ENCODE measurements around the gene IFT27.

DNA sequence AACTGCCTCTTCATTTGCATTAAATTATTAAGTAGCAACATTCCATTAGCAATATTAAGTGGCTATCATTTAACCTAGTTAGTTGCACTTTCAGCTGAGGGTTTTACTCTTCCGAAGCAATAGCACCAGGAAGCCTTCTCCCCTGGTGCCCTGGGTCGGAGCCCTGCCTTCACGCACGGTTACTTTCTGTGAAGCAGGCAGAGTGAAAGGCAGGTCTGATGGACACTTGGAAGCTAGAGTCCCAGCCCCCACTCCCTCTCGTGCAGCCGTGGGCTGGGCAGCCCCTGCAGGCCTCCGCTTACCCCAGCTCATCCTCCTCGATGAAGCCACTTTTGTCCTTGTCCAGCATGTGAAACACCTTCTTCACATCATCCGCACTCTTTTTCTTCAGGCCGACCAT is 38.9 kb upstream of the IFT27 start:
- TF ChIP-seq, protein P1, sequence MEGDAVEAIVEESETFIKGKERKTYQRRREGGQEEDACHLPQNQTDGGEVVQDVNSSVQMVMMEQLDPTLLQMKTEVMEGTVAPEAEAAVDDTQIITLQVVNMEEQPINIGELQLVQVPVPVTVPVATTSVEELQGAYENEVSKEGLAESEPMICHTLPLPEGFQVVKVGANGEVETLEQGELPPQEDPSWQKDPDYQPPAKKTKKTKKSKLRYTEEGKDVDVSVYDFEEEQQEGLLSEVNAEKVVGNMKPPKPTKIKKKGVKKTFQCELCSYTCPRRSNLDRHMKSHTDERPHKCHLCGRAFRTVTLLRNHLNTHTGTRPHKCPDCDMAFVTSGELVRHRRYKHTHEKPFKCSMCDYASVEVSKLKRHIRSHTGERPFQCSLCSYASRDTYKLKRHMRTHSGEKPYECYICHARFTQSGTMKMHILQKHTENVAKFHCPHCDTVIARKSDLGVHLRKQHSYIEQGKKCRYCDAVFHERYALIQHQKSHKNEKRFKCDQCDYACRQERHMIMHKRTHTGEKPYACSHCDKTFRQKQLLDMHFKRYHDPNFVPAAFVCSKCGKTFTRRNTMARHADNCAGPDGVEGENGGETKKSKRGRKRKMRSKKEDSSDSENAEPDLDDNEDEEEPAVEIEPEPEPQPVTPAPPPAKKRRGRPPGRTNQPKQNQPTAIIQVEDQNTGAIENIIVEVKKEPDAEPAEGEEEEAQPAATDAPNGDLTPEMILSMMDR (IDR thresholded peaks at IDR 0.05) = no peak
- TF ChIP-seq POLR2A (IDR thresholded peaks at IDR 0.05) (no peak), EP300 (IDR thresholded peaks at IDR 0.05) (no peak)

All from ovary (tissue), 3 donors.